PC-9 (cell line): ENCODE measurements around the gene PMS2.

ENCODE experiments used
- EZH2 ChIP-seq: fragments of 200-600 bp; sonication (generic); IDR thresholded peaks from 2 replicates; pipeline ENCODE4 v1.8.0; 2017; ENCODE audit warnings: antibody characterized with exemption, low read depth
- TF ChIP-seq, protein P1 (sequence below): fragments of 200-600 bp; sonication (generic); conservative IDR thresholded peaks from 2 replicates; pipeline ENCODE4 v1.6.1; 2017; ENCODE audit warnings: mixed run types, antibody characterized with exemption, mild to moderate bottlenecking, moderate library complexity

DNA sequence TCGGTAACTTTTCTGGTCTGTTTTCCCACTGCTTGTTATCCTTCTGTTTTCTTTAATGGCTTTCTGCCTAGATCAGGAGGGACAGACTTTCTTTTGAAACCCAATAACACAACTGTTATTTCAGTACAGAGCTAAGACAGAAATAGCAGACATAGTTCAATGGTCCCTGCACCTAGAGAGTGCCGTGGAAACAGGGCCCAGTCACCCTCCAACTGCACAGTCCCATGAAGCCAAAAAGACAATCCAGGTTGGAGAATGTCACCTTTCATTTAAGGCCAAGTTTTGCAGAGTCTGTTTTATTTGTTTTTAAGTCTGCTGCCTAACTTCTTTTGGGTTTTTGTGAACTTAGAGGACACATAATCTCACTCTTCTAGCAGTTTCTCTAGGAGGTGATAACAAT lies 2.7 kb upstream of the PMS2 start:
- TF ChIP-seq, protein P1, sequence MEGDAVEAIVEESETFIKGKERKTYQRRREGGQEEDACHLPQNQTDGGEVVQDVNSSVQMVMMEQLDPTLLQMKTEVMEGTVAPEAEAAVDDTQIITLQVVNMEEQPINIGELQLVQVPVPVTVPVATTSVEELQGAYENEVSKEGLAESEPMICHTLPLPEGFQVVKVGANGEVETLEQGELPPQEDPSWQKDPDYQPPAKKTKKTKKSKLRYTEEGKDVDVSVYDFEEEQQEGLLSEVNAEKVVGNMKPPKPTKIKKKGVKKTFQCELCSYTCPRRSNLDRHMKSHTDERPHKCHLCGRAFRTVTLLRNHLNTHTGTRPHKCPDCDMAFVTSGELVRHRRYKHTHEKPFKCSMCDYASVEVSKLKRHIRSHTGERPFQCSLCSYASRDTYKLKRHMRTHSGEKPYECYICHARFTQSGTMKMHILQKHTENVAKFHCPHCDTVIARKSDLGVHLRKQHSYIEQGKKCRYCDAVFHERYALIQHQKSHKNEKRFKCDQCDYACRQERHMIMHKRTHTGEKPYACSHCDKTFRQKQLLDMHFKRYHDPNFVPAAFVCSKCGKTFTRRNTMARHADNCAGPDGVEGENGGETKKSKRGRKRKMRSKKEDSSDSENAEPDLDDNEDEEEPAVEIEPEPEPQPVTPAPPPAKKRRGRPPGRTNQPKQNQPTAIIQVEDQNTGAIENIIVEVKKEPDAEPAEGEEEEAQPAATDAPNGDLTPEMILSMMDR, result no peak
- no peak for TF ChIP-seq EZH2
